ENCODE measurements around the gene GLRX3. TPM values are rescaled to one million over a fixed set of nuclear protein-coding genes. Genes with fewer than 3 reads are reported as not detected.

The GLRX3 gene
- total RNA-seq, 1 donor from 2014 or later, result 200 TPM

DNA sequence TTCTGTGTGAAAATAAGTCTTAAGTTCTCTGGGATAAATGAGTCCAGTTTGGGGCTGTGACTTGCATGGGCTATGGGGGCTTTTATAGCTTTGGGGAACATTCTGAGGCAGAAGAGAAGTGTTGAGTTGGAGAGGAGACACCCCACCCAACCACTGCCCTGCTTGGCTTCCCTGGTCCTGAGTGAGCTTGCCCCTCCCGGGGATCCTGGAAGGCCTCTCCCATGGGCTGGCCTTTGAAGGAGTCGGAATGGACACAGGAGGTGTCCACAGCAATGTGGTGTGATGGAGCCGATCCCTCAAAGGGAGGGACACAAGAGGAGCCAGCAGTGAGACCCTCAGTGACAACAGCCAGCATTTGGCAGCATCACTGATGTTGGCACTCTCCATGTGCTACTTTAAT is 89.8 kb downstream of the GLRX3 start:
- TF ChIP-seq, protein P1, sequence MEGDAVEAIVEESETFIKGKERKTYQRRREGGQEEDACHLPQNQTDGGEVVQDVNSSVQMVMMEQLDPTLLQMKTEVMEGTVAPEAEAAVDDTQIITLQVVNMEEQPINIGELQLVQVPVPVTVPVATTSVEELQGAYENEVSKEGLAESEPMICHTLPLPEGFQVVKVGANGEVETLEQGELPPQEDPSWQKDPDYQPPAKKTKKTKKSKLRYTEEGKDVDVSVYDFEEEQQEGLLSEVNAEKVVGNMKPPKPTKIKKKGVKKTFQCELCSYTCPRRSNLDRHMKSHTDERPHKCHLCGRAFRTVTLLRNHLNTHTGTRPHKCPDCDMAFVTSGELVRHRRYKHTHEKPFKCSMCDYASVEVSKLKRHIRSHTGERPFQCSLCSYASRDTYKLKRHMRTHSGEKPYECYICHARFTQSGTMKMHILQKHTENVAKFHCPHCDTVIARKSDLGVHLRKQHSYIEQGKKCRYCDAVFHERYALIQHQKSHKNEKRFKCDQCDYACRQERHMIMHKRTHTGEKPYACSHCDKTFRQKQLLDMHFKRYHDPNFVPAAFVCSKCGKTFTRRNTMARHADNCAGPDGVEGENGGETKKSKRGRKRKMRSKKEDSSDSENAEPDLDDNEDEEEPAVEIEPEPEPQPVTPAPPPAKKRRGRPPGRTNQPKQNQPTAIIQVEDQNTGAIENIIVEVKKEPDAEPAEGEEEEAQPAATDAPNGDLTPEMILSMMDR (IDR thresholded peaks at IDR 0.05; ENCODE audit: insufficient read depth, low read length, severe bottlenecking), result no peak
- Histone ChIP-seq H3K27me3 (ENCODE audit: control insufficient read depth, insufficient read depth, low read length) (no peaks in the 10 kb centered on the region), H3K4me3 (ENCODE audit: low read depth, low read length) (no peak overlapping the region), H3K36me3 (ENCODE audit: control insufficient read depth, insufficient read depth, low read length) (no peaks in the 10 kb centered on the region)
- DNase-seq (ENCODE audit: low read depth) (no peak), FAIRE-seq (no peak)

DNA sequence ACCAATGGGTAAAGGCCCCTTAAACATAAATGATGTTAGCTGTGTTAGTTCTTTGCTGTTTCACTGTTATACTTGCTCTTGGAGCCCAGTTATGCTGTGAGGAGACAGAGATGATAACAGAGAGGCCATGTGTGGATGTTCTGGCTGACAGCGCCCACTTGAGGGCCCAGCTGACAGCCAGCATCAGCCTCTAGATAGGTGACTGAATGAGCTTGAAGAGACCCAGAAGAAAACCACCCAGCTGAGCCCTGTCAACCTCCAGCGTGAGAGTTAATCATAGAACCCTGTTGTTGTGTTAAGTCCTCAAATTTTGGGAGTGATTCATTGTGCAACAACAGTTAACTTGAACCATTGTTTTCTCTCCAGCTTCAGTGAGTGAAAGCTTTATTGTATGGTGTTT is 91.7 kb downstream of the GLRX3 start:
- FAIRE-seq, result no peak
- TF ChIP-seq, protein P1 (IDR thresholded peaks at IDR 0.05; ENCODE audit: insufficient read depth, low read length, severe bottlenecking), result no peak

More for the DNA sequence above, 91.7 kb downstream of the GLRX3 start:
- Histone ChIP-seq H3K36me3 (ENCODE audit: control insufficient read depth, insufficient read depth, low read length) (no peaks in the 10 kb centered on the region), H3K27me3 (ENCODE audit: control insufficient read depth, insufficient read depth, low read length) (no peaks in the 10 kb centered on the region), H3K4me3 (ENCODE audit: low read depth, low read length) (no peak overlapping the region)
- DNase-seq (ENCODE audit: low read depth), result no peak

Other genes starting within 250 kb of the GLRX3 start
- 0.26 TPM in 1 of 2 replicates, not detected in the other for gene EBF3, start 172.1 kb upstream of the GLRX3 start, total RNA-seq
- 0.26 and 1.0 TPM in 2 replicates for gene C10orf143, start 25.6 kb upstream of the GLRX3 start, total RNA-seq

Data from bronchial epithelial cell (primary cell).